NCI-H2171 (cell line): ENCODE results near the gene CTBP1.
"Not testable (repeated sequence)": the region's sequence is repeated elsewhere in the genome, so short reads cannot be mapped to it uniquely, and the experiment has no call there.

Experiments
- DNase-seq: peaks from one replicate; lab custom pipeline; 2025; lab: John Stamatoyannopoulos, UW

Gene CTBP1

DNA sequence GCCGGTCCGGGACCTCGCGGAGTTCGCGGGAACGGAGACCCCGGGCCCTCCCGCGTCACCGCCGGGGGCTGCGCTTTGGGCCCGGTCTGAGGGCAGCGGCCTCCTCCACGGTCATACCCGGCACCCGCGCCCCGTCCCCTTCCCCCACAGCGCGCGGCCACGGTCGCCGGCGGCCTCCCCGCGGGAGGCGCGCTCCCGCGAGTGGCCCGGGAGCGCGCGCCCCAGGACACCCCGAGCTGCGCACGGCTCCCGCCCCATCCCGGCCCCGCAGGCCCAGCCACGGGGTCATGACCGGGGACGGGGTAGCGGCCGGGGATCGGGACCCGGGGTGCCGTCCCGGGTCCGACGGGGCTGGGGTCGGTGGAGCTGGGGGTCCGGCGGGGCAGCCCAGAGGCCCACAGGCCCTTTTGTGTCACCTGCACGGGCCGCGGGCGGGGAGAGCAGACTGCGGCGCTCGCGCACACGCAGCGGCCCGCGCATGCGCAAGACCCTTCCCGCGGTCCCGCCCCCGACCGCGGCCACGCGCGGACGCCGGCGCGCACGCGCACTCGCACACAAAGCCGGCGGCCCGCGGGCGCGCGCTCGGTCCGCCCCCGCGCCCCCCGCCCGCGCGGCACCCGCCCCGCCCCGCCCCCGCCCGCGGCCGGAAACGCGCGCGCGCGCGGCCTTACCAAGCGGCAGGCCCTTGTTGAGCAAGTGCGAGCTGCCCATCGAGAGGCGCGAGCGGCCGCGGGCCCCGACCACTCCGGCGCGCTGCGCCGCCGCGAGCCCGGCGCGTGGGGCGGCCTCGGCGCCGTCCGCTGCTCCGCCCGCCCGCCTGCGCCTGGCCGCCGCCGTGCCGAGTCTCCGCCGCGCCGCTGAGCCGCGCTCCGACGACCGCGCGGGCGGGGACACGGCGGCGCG is at the start of gene CTBP1:
Gene CTBP1 (minus strand): TSS at position 886 of the 903 bp plus-strand sequence. CDS start 7,799 bp downstream, outside the sequence.
- DNase-seq, result peak; percentile 60

GRCh38 chr4:1298461-1298860 is 49.5 kb upstream of the CTBP1 start:
- no peak for DNase-seq

- no peak for DNase-seq
These were observed 48.8 kb upstream of the CTBP1 start for GRCh38 chr4:1297456-1298325.

GRCh38 chr4:1297023-1297395 is 48.1 kb upstream of the CTBP1 start:
- no peak for DNase-seq

DNA sequence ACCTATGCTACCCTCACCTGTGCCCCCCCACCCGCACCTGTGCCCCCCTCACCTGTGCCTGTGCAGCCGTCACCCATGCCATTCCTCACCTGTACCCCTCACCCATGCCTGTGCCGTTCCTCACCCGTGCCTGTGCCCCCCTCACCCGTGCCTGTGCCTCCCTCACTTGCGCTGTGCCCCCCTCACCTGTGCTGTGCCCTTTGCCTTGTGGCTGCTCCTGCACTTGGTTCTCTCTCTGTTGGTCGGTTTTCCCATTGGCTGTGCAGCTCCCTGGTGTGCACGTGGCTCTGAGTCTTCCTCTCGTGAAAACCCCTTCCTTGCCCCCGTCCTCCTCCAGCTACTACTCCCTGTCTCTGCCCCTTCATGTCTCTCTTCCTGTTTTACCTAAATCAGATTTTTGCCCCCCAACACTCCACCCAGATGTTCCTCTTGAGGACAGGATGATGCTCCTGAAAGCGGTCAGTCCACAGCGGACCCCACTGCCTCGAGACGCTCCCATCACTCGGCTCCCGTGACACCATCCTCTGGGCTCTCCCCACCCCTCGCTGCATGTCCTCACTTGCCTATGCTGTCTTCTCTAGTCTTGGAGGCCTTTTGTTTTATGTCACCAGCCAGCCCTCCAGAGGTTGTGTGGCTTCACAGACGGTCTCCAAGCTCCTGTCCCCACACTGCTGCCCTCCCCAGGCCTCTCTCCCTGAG is 47.5 kb upstream of the CTBP1 start:
- no peak for DNase-seq

DNA sequence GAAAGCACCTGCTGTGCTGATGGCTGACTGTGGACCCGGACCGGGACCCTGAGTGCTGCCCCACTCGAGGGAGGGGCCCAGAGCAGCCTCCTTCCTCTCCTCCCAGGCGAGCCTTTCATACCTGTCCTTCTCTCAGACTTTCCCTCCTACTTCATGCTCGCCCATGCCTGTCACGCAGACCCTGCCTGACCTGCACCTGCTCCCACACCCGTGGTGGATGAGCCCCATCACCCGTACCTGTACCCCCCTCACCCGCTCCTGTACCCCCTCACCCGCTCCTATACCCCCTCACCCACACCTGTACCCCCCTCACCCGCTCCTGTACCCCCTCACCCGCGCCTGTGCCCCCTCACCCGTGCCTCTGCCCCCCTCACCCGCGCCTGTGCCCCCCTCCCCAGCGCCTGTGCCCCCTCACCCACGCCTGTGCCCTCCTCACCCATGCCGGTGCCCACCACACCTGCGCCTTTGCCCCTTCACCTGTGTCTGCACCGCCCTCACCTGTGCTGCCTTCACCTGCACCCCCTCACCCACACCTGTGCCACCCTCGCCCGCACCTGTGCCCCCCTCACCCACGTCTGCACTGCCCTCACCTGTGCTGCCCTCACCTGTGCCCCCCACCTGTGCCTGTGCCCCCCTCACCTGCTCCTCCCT is 46.6 kb upstream of the CTBP1 start:
- DNase-seq, result no peak

GRCh38 chr4:1294891-1295290 is 46.0 kb upstream of the CTBP1 start:
- no peak for DNase-seq

- no peak for DNase-seq
These were observed 45.5 kb upstream of the CTBP1 start for GRCh38 chr4:1294424-1294823.

DNA sequence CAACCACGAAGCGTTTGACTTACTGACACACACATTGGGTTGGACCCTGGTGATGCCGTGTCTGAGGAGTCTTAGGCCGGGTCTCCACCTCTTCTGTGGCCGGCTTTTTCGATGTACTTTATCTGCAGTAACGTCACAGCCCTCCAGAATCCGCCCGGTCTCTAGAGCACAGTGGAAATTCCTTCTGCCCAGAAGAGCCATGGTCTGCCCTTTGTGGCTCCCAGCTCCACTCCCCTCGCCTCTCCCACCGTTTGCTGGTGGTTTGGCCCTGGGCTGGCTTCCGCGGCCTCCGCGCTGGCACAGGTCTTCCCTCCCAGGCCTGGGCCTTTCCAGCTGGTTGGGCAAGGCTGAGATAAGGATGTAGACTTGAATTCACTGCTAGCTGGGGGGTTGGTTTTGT is 45.1 kb upstream of the CTBP1 start:
- no peak for DNase-seq

DNA sequence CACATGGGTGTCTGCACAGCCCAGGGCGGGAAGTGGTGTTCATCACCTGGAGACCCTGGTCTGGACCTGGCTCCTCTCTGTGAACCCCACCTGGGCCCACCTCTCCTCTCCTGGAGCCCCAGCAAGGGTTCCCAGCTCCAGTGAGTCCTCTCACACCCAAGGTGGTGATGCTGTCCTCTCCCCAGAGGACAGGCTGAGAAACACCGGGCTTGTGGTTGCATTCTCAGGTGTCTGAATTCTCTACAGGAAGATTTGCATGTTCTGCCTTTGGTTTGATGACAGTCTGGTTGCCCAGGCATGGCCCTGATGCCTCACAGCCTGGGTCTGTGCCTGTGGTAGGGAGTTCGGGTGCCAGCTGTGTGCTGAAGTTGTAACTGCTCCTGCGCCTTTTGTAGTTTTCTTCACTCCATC is 44.6 kb upstream of the CTBP1 start:
- no peak for DNase-seq

- DNase-seq, result not testable (repeated sequence)
These were observed 43.7 kb upstream of the CTBP1 start for GRCh38 chr4:1292703-1293011.

- DNase-seq, result no peak
These were observed 43.2 kb upstream of the CTBP1 start for GRCh38 chr4:1291996-1292702.

DNA sequence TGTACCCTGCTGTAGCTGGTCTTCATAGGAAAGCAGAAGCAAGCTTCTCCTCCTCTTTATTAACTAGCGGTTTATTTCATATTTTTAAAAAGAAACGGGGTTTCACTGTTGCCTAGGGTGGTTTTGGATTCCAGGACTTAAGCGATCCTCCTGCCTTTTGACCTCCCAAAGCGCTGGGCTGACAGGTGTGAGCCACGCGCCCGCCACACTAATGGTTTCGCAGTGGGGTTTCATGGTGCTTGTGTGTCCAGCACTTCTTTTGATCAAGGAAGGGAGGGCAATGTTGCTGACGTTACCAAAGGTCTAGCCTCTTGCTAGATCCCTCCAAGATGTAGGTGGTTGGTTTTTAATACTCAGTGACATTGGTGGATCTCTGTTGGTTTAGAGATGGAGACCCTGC is 42.2 kb upstream of the CTBP1 start:
- no peak for DNase-seq

DNA sequence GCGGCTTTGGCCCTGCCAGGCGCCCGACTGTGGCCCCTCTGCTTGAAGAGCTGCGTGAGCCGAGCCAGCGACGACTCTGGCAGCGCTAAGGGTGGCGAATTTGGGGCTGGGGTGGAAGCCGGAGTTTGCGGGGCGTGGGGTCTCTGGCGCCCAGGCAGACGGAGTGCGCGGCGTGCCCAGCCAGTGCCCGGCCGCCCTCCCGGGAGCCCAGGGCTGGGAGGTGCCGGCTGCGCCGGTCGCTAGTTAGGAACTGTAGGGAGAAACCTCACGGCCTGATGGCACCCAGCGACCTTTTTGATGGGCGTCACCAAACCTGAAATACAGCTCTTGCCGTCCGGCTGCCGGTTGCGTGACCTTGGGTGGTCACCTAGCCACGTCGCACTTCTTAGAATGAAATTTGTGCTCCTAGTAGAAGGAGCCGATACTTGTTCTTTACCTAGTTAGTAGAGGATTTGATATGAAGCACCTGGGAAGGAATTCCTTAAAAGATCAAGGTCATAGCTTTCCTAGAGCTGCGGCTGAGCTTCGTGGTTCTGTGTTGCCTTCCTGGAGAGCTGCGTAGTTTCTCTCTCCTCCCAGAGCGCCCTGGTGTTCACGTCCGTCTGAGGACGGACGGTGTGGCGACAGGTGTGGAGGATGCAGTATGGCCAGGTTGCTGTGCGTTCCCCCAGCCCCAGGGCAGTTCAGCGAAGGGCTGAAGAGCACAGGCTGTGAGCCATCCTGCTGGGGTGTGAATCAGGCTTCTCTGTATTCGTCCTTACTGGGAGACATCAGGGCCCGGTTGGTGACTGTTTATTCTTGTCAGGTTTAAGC is 41.4 kb upstream of the CTBP1 start:
- no peak for DNase-seq

DNA sequence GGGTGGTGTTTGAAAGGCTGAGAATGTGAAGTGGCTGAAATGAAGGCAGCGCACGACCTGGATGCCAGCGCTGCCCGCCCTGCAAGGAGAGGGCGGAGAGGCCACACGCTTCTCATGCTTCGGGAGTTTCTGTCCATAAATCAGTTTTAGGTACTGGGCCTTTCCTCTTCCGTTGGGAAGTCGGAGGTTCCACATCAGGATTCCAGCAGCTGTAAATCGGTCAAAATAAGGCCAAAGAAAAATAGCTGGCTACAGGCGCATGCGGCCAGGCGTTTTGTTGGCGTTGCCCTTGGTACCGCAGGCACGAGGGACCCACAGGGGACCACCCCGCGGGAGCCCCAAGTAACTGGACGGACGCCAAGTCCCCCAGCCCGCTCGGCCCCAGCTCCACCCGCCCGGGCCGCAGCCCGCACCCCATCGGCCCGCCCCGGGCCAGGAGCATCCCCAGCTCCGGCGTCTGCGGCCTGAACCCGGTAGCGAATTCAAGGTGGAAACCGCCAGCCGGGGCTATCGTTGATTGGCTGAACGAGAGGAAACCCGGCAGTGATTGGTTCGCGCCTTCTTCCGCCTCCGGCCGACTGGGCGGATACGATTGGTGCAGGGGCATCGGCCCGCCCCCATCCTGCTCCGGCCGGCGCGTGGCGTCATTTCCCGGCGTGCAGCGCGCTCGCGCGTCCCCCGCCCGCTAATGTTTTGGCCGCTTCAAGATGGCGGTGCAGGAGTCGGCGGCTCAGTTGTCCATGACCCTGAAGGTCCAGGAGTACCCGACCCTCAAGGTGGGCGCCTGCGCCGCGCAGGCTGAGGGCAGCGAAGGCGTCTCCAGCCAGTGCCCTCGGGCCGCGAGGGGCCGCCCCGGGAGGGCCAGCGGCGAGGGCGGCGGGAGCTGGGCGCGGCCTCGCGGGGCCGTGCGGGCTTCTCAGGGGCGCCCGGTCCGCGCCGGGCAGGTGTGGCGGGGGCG is 40.6 kb upstream of the CTBP1 start, which contains the start of gene MAEA:
Gene MAEA (plus strand): TSS at position 685 of the 958 bp plus-strand sequence. CDS start 23 bp downstream, at position 708.
- DNase-seq, result peak; percentile 84

DNA sequence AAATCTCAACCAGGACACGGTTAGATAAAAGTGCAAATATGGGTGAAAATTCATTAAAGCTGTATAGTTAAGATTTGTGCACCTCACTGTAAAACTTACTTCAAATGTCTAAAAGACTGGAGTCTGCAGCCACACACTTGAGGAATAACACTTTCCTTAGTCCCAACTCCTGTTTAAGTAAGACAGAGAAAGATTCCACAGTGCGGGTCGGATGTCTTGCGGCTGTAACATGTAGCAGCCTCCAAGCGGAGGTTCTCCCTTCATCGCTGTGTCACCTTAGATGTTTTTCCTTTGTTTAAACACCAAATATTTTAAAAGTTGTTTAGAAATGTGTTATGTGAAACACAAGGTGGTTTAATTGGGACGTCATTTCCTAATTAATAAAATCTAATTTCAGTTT is 39.9 kb upstream of the CTBP1 start:
- DNase-seq, result no peak

GRCh38 chr4:1285790-1286553 is 37.0 kb upstream of the CTBP1 start:
- DNase-seq, result no peak

DNA sequence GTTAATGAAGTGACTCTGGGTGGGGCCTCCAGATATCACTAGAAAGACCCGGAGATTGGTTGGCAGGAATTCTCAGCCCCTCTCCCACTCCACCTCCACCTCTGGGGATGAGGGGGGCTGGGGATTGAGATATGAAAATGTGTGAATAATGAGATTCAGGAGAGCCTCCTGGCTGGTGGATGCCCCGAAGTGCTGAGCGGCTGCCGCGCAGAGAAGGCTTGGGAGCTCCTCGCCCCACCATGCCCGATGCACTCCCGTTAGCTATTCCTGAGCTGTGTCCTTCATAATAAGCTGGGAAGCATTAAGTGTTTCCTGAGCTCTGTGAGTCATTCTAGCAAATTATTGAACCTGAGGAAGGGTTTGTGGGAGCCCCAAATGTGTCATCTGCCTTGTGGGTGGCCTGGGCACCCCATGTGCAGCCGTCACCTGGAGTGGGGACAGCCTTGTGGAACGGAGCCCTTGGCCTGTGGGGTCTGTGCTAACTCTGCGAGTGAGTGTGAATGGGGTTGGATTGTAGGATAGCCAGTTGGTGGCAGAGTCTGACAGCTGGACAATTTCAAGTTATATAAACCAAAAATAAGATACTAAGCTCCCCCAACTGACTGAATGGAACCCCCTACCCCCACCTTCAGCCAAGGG is 36.3 kb upstream of the CTBP1 start:
- no peak for DNase-seq
